CD4-positive, CD25-positive, alpha-beta regulatory T cell (primary cell): ENCODE measurements around the gene CAMKMT. TPM values are rescaled to one million over a fixed set of nuclear protein-coding genes. Genes with fewer than 3 reads are reported as not detected.
A peak's percentile ranks its signal among the peaks of the same experiment; 100 is the strongest.

Source experiments
- ATAC-seq, 2 donors: fragments of 150-1000 bp; cut with Tn5 transposase; one replicate each; pipeline ENCODE4 v1.10.0; 2021; ENCODE audit warnings: low read depth in 2 of 2, moderate number of reproducible peaks in 2 of 2, moderate library complexity in 1 of 2
- DNase-seq, 3 donors: peaks; one replicate each; pipeline versions ENCODE4 v3.0.0 to v3.0.0-alpha.2; 2012 to 2022; ENCODE audit warnings: mixed read lengths in 1 of 3
- H3K27ac ChIP-seq: one replicate; pipeline ENCODE4 v1.7.0; 2013; ENCODE audit warnings: mild to moderate bottlenecking, low read length; ENCODE audit not compliant: insufficient read depth, poor library complexity, severe bottlenecking
- H3K27me3 ChIP-seq: one replicate; pipeline ENCODE4 v1.7.0; 2013; ENCODE audit warnings: low read length; ENCODE audit not compliant: control insufficient read depth, insufficient read depth
- H3K36me3 ChIP-seq: one replicate; pipeline ENCODE4 v1.7.0; 2013; ENCODE audit warnings: mild to moderate bottlenecking, low read length, moderate library complexity; ENCODE audit not compliant: control insufficient read depth, insufficient read depth
- H3K4me1 ChIP-seq: 2 replicates; pipeline ENCODE4 v1.7.0; 2013; ENCODE audit warnings: mild to moderate bottlenecking, low read length; ENCODE audit not compliant: insufficient read depth, control insufficient read depth, poor library complexity, severe bottlenecking
- H3K4me3 ChIP-seq: one replicate; pipeline ENCODE4 v1.7.0; 2013; ENCODE audit warnings: low read depth, mild to moderate bottlenecking, low read length, moderate library complexity
- H3K9me3 ChIP-seq, 2 experiments: 1 replicate in 1 of 2; 2 replicates in 1 of 2; pipeline ENCODE4 v1.7.0; 2013; ENCODE audit warnings: low read length in 2 of 2, mild to moderate bottlenecking in 1 of 2, moderate library complexity in 1 of 2; ENCODE audit not compliant: control insufficient read depth in 2 of 2
- H3K27ac Mint-ChIP-seq, 3 donors: one replicate each; pipeline ENCODE4 v1.8.0; 2020 to 2022; ENCODE audit warnings: mild to moderate bottlenecking in 3 of 3, mixed read lengths in 3 of 3, moderate library complexity in 2 of 3
- H3K27me3 Mint-ChIP-seq: one replicate; pipeline ENCODE4 v1.8.0; 2022; ENCODE audit warnings: mild to moderate bottlenecking, mixed read lengths
- H3K36me3 Mint-ChIP-seq: one replicate; pipeline ENCODE4 v1.8.0; 2020; ENCODE audit warnings: mixed read lengths
- H3K4me1 Mint-ChIP-seq, 4 donors: one replicate each; pipeline ENCODE4 v1.8.0; 2020 to 2022; ENCODE audit warnings: mixed read lengths in 4 of 4, mild to moderate bottlenecking in 1 of 4
- H3K4me3 Mint-ChIP-seq, 4 donors: one replicate each; pipeline ENCODE4 v1.8.0; 2020 to 2022; ENCODE audit warnings: mild to moderate bottlenecking in 4 of 4, mixed read lengths in 4 of 4, moderate library complexity in 3 of 4
- H3K9me3 Mint-ChIP-seq, 7 donors: one replicate each; pipeline ENCODE4 v1.8.0; 2020 to 2022; ENCODE audit warnings: mixed read lengths in 7 of 7, mild to moderate bottlenecking in 3 of 7, moderate library complexity in 2 of 7
- polyA plus RNA-seq, 4 donors: library from polyadenylated mRNA; unstranded; fragments of 300-500 nt; fragmentation: Illumina TruSeq; gene quantifications; one replicate each; pipeline ENCODE4 v1.2.3, GENCODE V29; 2021
- total RNA-seq: library from RNA; stranded (reverse); gene quantifications from one replicate; pipeline ENCODE4 v1.2.3, GENCODE V29; 2022

CAMKMT gene
- total and polyA plus RNA-seq, 5 donors from 2014 or later = 17.6 to 27.6 (median 19.5) TPM

- Mint-ChIP-seq H3K4me3 (peak overlapping the region; percentile 94 to 99 (median 96)), H3K36me3 (peaks cover 12% of the 10 kb centered on the region), H3K4me1 (peaks cover 23 to 75% (median 47%) of the 10 kb centered on the region in 4 donors), H3K27ac (peak overlapping the region; percentile 95 to 100 (median 99)), H3K27me3 (peaks cover 5% of the 10 kb centered on the region), H3K9me3 (peaks cover 0 to 2% (median 0%) of the 10 kb centered on the region in 7 donors)
- H3K27me3 ChIP-seq = no peaks in the 10 kb centered on the region
- peaks cover 41% of the 10 kb centered on the region for H3K4me1 ChIP-seq
- DNase-seq (no peak), ATAC-seq (peak; percentile 1)
- peaks cover 4% of the 10 kb centered on the region for H3K36me3 ChIP-seq
- no peaks in the 10 kb centered on the region for H3K9me3 ChIP-seq
- H3K27ac ChIP-seq = peak overlapping the region; percentile 99
- peak overlapping the region; percentile 98 for H3K4me3 ChIP-seq
Measured at GRCh38 chr2:44360749-44361329, 908 bp upstream of the CAMKMT start.

GRCh38 chr2:44362207-44363015, 664 bp downstream of the CAMKMT start:
- H3K27me3 Mint-ChIP-seq = peaks cover 5% of the 10 kb centered on the region
- Histone ChIP-seq H3K4me3 (peak overlapping the region; percentile 96), H3K27ac (peak overlapping the region; percentile 99), H3K36me3 (peaks cover 4% of the 10 kb centered on the region), H3K4me1 (peaks cover 41% of the 10 kb centered on the region), H3K27me3 (no peaks in the 10 kb centered on the region), H3K9me3 (no peaks in the 10 kb centered on the region)
- peaks cover 0 to 2% (median 0%) of the 10 kb centered on the region in 7 donors for H3K9me3 Mint-ChIP-seq
- DNase-seq (peak; percentile 5 to 70 (median 47)), ATAC-seq (peak; percentile 24 to 28)
- peak overlapping the region; percentile 94 to 99 (median 96) for H3K4me3 Mint-ChIP-seq
- peaks cover 11% of the 10 kb centered on the region for H3K36me3 Mint-ChIP-seq
- H3K4me1 Mint-ChIP-seq = peaks cover 18 to 65% (median 43%) of the 10 kb centered on the region in 4 donors
- H3K27ac Mint-ChIP-seq = peak overlapping the region; percentile 95 to 96 (median 96)

GRCh38 chr2:44364604-44365003, 2.9 kb downstream of the CAMKMT start:
- H3K27ac ChIP-seq = no peak overlapping the region
- H3K9me3 Mint-ChIP-seq = peaks cover 0 to 2% (median 0%) of the 10 kb centered on the region in 7 donors
- no peak for DNase-seq
- peaks cover 5% of the 10 kb centered on the region for H3K27me3 Mint-ChIP-seq
- peak overlapping the region in 2 of 4 donors; percentile 4 to 87 for H3K4me3 Mint-ChIP-seq
- no peak for ATAC-seq
- peaks cover 4% of the 10 kb centered on the region for H3K36me3 ChIP-seq
- no peaks in the 10 kb centered on the region for H3K27me3 ChIP-seq
- no peak overlapping the region for H3K27ac Mint-ChIP-seq
- H3K4me1 Mint-ChIP-seq = peaks cover 19 to 58% (median 39%) of the 10 kb centered on the region in 4 donors
- H3K36me3 Mint-ChIP-seq = peaks cover 5% of the 10 kb centered on the region
- H3K4me1 ChIP-seq = peaks cover 30% of the 10 kb centered on the region
- no peaks in the 10 kb centered on the region for H3K9me3 ChIP-seq
- no peak overlapping the region for H3K4me3 ChIP-seq

- no peaks in the 10 kb centered on the region for H3K9me3 Mint-ChIP-seq
- no peaks in the 10 kb centered on the region for H3K27me3 ChIP-seq
- peaks cover 25 to 55% (median 33%) of the 10 kb centered on the region in 4 donors for H3K4me1 Mint-ChIP-seq
- peaks cover 4% of the 10 kb centered on the region for H3K36me3 ChIP-seq
- no peak for DNase-seq
- H3K4me3 ChIP-seq = no peak overlapping the region
- no peak overlapping the region for H3K4me3 Mint-ChIP-seq
- no peak for ATAC-seq
- H3K27me3 Mint-ChIP-seq = no peaks in the 10 kb centered on the region
- no peak overlapping the region for H3K27ac Mint-ChIP-seq
- H3K4me1 ChIP-seq = peaks cover 19% of the 10 kb centered on the region
- peaks cover 8% of the 10 kb centered on the region for H3K36me3 Mint-ChIP-seq
- no peaks in the 10 kb centered on the region for H3K9me3 ChIP-seq
- H3K27ac ChIP-seq = no peak overlapping the region
Measured at GRCh38 chr2:44367591-44367990, 5.8 kb downstream of the CAMKMT start.

DNA sequence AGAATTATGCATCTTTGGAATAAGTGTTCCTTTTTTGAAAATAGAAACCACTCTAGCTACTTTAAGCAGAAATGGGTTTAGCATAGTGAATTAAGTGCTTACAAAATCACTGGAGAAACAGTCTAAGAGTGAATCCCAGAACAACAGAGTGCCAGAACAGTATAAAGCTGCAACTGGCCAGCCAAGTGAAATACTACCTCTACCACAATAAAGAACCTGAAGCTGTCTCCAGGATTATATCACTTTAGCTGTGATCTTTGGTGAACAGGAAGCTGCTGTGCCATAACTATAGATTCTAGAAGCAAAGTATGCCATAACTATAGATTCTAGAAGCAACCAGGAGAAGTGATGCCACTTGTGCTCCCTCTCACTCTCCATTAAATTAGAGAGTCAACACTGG, 7.6 kb downstream of the CAMKMT start:
- H3K4me1 ChIP-seq = peaks cover 6% of the 10 kb centered on the region
- no peak overlapping the region for H3K27ac ChIP-seq
- no peaks in the 10 kb centered on the region for H3K27me3 ChIP-seq
- Mint-ChIP-seq H3K4me1 (peaks cover 14 to 42% (median 28%) of the 10 kb centered on the region in 4 donors), H3K36me3 (peaks cover 8% of the 10 kb centered on the region), H3K9me3 (no peaks in the 10 kb centered on the region), H3K27ac (no peak overlapping the region), H3K4me3 (no peak overlapping the region), H3K27me3 (no peaks in the 10 kb centered on the region)
- H3K4me3 ChIP-seq = no peak overlapping the region
- no peak for DNase-seq
- H3K9me3 ChIP-seq = no peaks in the 10 kb centered on the region
- no peak for ATAC-seq
- peaks cover 5% of the 10 kb centered on the region for H3K36me3 ChIP-seq

DNA sequence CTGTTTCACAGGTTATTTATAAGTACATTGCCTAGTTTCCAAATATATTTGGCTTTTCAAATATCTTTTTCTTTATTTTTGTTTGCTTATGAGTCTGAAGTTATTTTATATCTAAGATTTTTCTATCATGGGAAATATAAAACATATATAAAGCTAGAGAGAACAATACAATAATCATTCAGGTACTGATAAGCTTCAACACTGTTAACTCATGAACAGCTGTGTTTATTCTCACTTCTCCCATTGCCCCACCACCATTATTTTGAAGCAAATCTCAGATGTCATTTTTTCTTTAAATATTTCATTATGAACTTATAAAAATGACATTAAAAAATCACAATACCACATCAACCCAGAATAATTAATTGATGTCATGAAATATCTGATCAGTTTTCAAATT, 9.7 kb downstream of the CAMKMT start:
- ATAC-seq (no peak), DNase-seq (no peak)
- peaks cover 5% of the 10 kb centered on the region for H3K36me3 ChIP-seq
- Mint-ChIP-seq H3K36me3 (peaks cover 8% of the 10 kb centered on the region), H3K9me3 (no peaks in the 10 kb centered on the region), H3K27me3 (no peaks in the 10 kb centered on the region), H3K27ac (no peak overlapping the region), H3K4me3 (no peak overlapping the region), H3K4me1 (peaks cover 6 to 29% (median 21%) of the 10 kb centered on the region in 4 donors)
- H3K4me1 ChIP-seq = peaks cover 3% of the 10 kb centered on the region
- no peaks in the 10 kb centered on the region for H3K27me3 ChIP-seq
- H3K27ac ChIP-seq = no peak overlapping the region
- H3K9me3 ChIP-seq = no peaks in the 10 kb centered on the region
- H3K4me3 ChIP-seq = no peak overlapping the region

DNA sequence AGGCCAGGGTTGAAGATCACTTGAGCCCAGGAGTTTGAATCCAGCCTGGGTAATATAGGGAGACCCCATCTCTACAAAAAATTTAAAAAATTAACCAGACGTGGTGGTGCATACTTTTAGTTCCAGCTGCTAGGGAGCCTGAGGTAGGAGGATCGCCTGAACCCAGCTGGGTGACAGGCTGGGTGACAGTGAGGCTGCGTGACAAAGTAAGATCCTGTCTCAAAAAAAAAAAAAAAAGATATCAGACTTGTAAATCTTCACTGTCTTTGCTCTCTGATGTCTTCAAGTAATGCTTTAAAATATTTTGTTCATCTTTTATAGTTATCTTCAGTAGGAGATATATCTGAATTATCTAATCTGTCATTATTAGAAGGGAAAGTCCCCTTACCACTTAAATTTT, 10.5 kb downstream of the CAMKMT start:
- no peaks in the 10 kb centered on the region for H3K27me3 Mint-ChIP-seq
- DNase-seq = no peak
- no peak overlapping the region for H3K27ac Mint-ChIP-seq
- Histone ChIP-seq H3K27me3 (no peaks in the 10 kb centered on the region), H3K4me1 (peaks cover 3% of the 10 kb centered on the region), H3K9me3 (no peaks in the 10 kb centered on the region), H3K27ac (no peak overlapping the region), H3K36me3 (peaks cover 5% of the 10 kb centered on the region), H3K4me3 (no peak overlapping the region)
- H3K4me3 Mint-ChIP-seq = no peak overlapping the region
- no peaks in the 10 kb centered on the region for H3K9me3 Mint-ChIP-seq
- peaks cover 8% of the 10 kb centered on the region for H3K36me3 Mint-ChIP-seq
- peaks cover 6 to 29% (median 21%) of the 10 kb centered on the region in 4 donors for H3K4me1 Mint-ChIP-seq
- no peak for ATAC-seq
